ENCODE measurements around the gene LOX.

Gene LOX

GRCh38 chr5:122056913-122057312, 21.1 kb downstream of the LOX start:
- no peaks in the 10 kb centered on the region for H3K27me3 ChIP-seq (ENCODE audit: control insufficient read depth in 5 of 5, insufficient read depth in 4 of 5, low read length in 5 of 5)
- H3K9me3 ChIP-seq (ENCODE audit: control insufficient read depth in 5 of 5, low read length in 5 of 5), result no peaks in the 10 kb centered on the region
- peaks cover 1 to 32% (median 23%) of the 10 kb centered on the region in 5 donors for H3K4me1 ChIP-seq (ENCODE audit: control insufficient read depth in 5 of 5, insufficient read depth in 5 of 5, low read length in 5 of 5)
- no peak overlapping the region for H3K27ac ChIP-seq (ENCODE audit: low read depth, low read length)
- H3K4me3 ChIP-seq (ENCODE audit: low read depth in 1 of 5, low read length in 5 of 5), result no peak overlapping the region
- H3K9ac ChIP-seq (ENCODE audit: low read length in 5 of 5), result no peak overlapping the region
- no peaks in the 10 kb centered on the region for H3K36me3 ChIP-seq (ENCODE audit: control insufficient read depth in 5 of 5, insufficient read depth in 5 of 5, low read length in 5 of 5)

DNA sequence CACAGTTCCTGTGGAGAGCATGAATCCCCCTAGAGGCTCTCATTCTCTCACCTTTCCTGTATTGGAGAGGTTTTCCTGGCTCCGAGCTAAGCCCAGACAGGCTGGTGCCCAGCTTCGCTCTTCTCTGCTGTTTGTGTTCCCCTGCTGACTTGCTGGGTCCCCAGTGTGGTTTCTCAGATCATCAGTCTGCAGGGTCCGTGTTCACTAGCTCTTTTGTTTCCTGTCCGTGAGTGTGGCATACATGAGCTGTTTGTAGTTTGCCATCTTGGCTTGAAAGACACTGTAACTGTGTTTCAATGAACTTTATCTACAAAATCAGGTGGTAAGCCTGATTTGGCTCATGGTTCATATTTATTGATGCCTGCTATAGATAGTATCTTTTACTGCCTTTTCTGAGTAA, 23.8 kb downstream of the LOX start:
- H3K4me3 ChIP-seq (ENCODE audit: low read depth in 1 of 5, low read length in 5 of 5), result no peak overlapping the region
- peaks cover 1 to 24% (median 23%) of the 10 kb centered on the region in 5 donors for H3K4me1 ChIP-seq (ENCODE audit: control insufficient read depth in 5 of 5, insufficient read depth in 5 of 5, low read length in 5 of 5)
- no peaks in the 10 kb centered on the region for H3K27me3 ChIP-seq (ENCODE audit: control insufficient read depth in 5 of 5, insufficient read depth in 4 of 5, low read length in 5 of 5)
- H3K36me3 ChIP-seq (ENCODE audit: control insufficient read depth in 5 of 5, insufficient read depth in 5 of 5, low read length in 5 of 5), result no peaks in the 10 kb centered on the region
- H3K9ac ChIP-seq (ENCODE audit: low read length in 5 of 5), result no peak overlapping the region
- no peaks in the 10 kb centered on the region for H3K9me3 ChIP-seq (ENCODE audit: control insufficient read depth in 5 of 5, low read length in 5 of 5)
- H3K27ac ChIP-seq (ENCODE audit: low read depth, low read length), result no peak overlapping the region

DNA sequence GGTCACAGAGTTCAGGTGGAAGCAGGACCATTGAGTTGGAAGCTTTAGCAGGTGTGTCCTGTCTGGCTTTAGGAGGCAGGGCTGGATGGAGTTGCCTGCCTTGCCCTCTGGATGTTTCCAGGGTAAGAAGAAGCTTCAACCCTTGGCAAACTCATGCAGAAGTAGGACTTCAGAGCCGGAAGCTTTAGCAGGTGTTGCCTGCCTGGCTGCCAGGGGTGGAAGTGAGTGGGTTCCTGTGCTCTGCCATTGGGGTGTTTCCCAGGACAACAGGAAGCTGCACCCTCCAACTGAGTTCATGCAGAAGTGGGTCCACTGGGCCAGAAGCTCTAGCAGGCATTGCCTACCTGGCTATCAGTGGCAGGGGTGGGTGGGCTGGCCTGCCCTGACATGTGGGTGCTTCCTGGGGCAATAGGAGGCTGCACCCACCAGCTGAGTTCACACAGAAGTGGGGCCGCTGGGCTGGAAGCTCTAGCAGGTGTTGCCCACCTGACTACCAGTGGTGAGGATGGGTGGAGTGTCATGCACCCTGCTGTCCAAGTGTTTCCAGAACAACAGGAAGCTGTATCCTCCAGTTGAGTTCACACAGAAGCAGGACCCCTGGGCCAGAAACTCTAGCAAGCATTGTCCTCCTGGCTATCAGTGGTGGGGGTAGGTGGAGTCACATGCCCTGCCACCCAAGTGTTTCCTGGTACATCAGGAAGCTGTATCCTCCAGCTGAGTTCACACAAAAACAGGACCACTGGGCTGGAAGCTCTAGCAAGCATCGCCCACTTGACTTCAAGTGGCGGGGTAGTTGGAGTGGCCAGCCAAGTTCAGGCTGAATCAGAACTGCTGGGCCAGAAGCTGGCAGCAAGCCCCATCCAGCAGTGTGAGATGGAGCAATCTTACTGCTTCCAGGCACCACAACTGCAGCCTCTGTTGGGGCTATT, 24.6 kb downstream of the LOX start:
- no peak overlapping the region for H3K4me3 ChIP-seq (ENCODE audit: low read depth in 1 of 5, low read length in 5 of 5)
- no peak overlapping the region for H3K27ac ChIP-seq (ENCODE audit: low read depth, low read length)
- H3K27me3 ChIP-seq (ENCODE audit: control insufficient read depth in 5 of 5, insufficient read depth in 4 of 5, low read length in 5 of 5), result no peaks in the 10 kb centered on the region
- no peaks in the 10 kb centered on the region for H3K9me3 ChIP-seq (ENCODE audit: control insufficient read depth in 5 of 5, low read length in 5 of 5)
- peaks cover 1 to 24% (median 21%) of the 10 kb centered on the region in 5 donors for H3K4me1 ChIP-seq (ENCODE audit: control insufficient read depth in 5 of 5, insufficient read depth in 5 of 5, low read length in 5 of 5)
- H3K9ac ChIP-seq (ENCODE audit: low read length in 5 of 5), result no peak overlapping the region
- no peaks in the 10 kb centered on the region for H3K36me3 ChIP-seq (ENCODE audit: control insufficient read depth in 5 of 5, insufficient read depth in 5 of 5, low read length in 5 of 5)

- Histone ChIP-seq H3K9me3 (ENCODE audit: control insufficient read depth in 5 of 5, low read length in 5 of 5) (no peaks in the 10 kb centered on the region), H3K27me3 (ENCODE audit: control insufficient read depth in 5 of 5, insufficient read depth in 4 of 5, low read length in 5 of 5) (no peaks in the 10 kb centered on the region), H3K9ac (ENCODE audit: low read length in 5 of 5) (no peak overlapping the region), H3K4me1 (ENCODE audit: control insufficient read depth in 5 of 5, insufficient read depth in 5 of 5, low read length in 5 of 5) (peaks cover 1 to 18% (median 16%) of the 10 kb centered on the region in 5 donors), H3K4me3 (ENCODE audit: low read depth in 1 of 5, low read length in 5 of 5) (no peak overlapping the region), H3K36me3 (ENCODE audit: control insufficient read depth in 5 of 5, insufficient read depth in 5 of 5, low read length in 5 of 5) (no peaks in the 10 kb centered on the region), H3K27ac (ENCODE audit: low read depth, low read length) (no peak overlapping the region)
Measured at GRCh38 chr5:122051569-122051968, 26.5 kb downstream of the LOX start.

- Histone ChIP-seq H3K36me3 (ENCODE audit: control insufficient read depth in 5 of 5, insufficient read depth in 5 of 5, low read length in 5 of 5) (no peaks in the 10 kb centered on the region), H3K9me3 (ENCODE audit: control insufficient read depth in 5 of 5, low read length in 5 of 5) (no peaks in the 10 kb centered on the region), H3K4me1 (ENCODE audit: control insufficient read depth in 5 of 5, insufficient read depth in 5 of 5, low read length in 5 of 5) (peaks cover 1 to 17% (median 11%) of the 10 kb centered on the region in 5 donors), H3K9ac (ENCODE audit: low read length in 5 of 5) (no peak overlapping the region), H3K27me3 (ENCODE audit: control insufficient read depth in 5 of 5, insufficient read depth in 4 of 5, low read length in 5 of 5) (no peaks in the 10 kb centered on the region), H3K4me3 (ENCODE audit: low read depth in 1 of 5, low read length in 5 of 5) (no peak overlapping the region), H3K27ac (ENCODE audit: low read depth, low read length) (no peak overlapping the region)
Measured at GRCh38 chr5:122050959-122051358, 27.1 kb downstream of the LOX start.

DNA sequence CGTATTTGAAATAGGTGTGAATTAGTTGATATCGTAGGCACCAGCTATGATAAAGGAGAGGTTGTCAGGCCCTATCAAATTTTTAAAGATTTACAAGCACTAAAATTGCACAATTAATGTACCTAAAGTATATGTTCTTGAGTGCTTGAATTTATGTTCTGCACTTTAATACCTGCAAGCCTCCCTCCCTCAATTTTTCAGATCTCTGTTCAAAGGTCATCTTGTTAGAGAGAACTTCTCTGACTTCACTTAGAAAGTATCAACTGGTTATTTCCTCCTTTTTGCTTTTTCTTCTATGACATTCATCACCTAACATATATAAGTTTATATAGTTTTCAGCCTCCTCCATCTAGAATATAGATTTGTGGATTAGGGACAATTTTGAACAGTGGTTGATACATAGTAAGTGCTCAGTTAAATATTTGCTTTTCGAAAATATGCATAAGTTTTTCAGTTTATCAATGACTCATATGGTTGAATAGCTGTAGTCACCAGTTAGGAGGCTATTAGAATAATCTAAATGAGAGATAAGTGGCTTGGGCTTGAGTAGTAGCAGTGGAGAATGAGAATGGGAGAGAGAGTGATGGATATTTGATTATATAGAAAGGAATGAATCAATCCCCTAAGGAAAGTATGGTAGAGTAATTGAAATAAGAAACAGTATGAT, 37.3 kb downstream of the LOX start:
- no peaks in the 10 kb centered on the region for H3K4me1 ChIP-seq (ENCODE audit: control insufficient read depth in 5 of 5, insufficient read depth in 5 of 5, low read length in 5 of 5)
- H3K27ac ChIP-seq (ENCODE audit: low read depth, low read length), result no peak overlapping the region
- H3K9me3 ChIP-seq (ENCODE audit: control insufficient read depth in 5 of 5, low read length in 5 of 5), result peaks cover 0 to 4% (median 0%) of the 10 kb centered on the region in 5 donors
- peaks cover 0 to 4% (median 4%) of the 10 kb centered on the region in 5 donors for H3K36me3 ChIP-seq (ENCODE audit: control insufficient read depth in 5 of 5, insufficient read depth in 5 of 5, low read length in 5 of 5)
- no peaks in the 10 kb centered on the region for H3K27me3 ChIP-seq (ENCODE audit: control insufficient read depth in 5 of 5, insufficient read depth in 4 of 5, low read length in 5 of 5)
- no peak overlapping the region for H3K4me3 ChIP-seq (ENCODE audit: low read depth in 1 of 5, low read length in 5 of 5)
- no peak overlapping the region for H3K9ac ChIP-seq (ENCODE audit: low read length in 5 of 5)

DNA sequence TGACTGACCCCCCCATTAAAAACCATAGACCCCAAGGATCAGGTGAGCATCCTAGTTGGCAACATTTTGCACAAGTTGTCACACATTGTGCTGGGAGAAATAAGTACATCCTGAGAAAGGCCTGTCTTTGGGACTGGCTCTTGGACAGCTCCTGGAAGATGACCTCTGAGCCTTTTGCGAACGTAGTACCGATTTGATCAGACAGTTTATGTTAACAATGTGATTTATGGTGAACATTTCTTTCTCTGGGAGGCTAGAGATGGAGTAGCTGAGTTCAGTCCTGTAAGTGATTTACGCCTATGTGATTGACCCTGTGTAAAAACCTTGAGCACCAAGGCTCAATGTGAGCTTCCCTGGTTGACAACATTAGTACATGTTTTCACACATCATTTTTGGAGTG, 41.7 kb downstream of the LOX start:
- H3K27ac ChIP-seq (ENCODE audit: low read depth, low read length), result no peak overlapping the region
- H3K4me1 ChIP-seq (ENCODE audit: control insufficient read depth in 5 of 5, insufficient read depth in 5 of 5, low read length in 5 of 5), result no peaks in the 10 kb centered on the region
- H3K9ac ChIP-seq (ENCODE audit: low read length in 5 of 5), result no peak overlapping the region
- H3K9me3 ChIP-seq (ENCODE audit: control insufficient read depth in 5 of 5, low read length in 5 of 5), result no peaks in the 10 kb centered on the region
- H3K4me3 ChIP-seq (ENCODE audit: low read depth in 1 of 5, low read length in 5 of 5), result no peak overlapping the region
- peaks cover 4 to 9% (median 4%) of the 10 kb centered on the region in 5 donors for H3K36me3 ChIP-seq (ENCODE audit: control insufficient read depth in 5 of 5, insufficient read depth in 5 of 5, low read length in 5 of 5)
- H3K27me3 ChIP-seq (ENCODE audit: control insufficient read depth in 5 of 5, insufficient read depth in 4 of 5, low read length in 5 of 5), result no peaks in the 10 kb centered on the region

DNA sequence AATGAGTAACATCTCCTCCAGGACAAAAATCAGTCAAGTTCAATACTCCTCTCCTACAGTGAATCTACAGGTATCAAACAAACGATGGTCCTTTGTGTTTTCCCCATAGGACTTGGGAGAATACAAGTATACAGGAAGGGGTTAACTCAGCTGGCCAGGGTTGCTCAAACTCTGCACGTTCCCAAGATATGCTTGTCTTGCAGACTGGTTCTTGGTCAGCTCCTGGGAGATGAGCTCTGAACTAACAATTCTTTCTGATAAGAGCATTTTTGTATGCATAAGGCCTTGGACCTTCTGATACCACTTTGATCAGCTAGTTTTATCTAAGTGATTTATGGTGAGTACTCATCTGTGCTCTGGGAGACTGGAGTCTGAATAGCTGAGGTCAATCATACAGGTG, 42.1 kb downstream of the LOX start:
- Histone ChIP-seq H3K27me3 (ENCODE audit: control insufficient read depth in 5 of 5, insufficient read depth in 4 of 5, low read length in 5 of 5) (no peaks in the 10 kb centered on the region), H3K9me3 (ENCODE audit: control insufficient read depth in 5 of 5, low read length in 5 of 5) (no peaks in the 10 kb centered on the region), H3K36me3 (ENCODE audit: control insufficient read depth in 5 of 5, insufficient read depth in 5 of 5, low read length in 5 of 5) (peaks cover 4 to 9% (median 5%) of the 10 kb centered on the region in 5 donors), H3K9ac (ENCODE audit: low read length in 5 of 5) (no peak overlapping the region), H3K27ac (ENCODE audit: low read depth, low read length) (no peak overlapping the region), H3K4me1 (ENCODE audit: control insufficient read depth in 5 of 5, insufficient read depth in 5 of 5, low read length in 5 of 5) (no peaks in the 10 kb centered on the region), H3K4me3 (ENCODE audit: low read depth in 1 of 5, low read length in 5 of 5) (no peak overlapping the region)

- peaks cover 7 to 16% (median 9%) of the 10 kb centered on the region in 5 donors for H3K36me3 ChIP-seq (ENCODE audit: control insufficient read depth in 5 of 5, insufficient read depth in 5 of 5, low read length in 5 of 5)
Measured at GRCh38 chr5:122031836-122032235, 46.2 kb downstream of the LOX start.

GRCh38 chr5:122030251-122030650, 47.8 kb downstream of the LOX start:
- no peak overlapping the region for H3K27ac ChIP-seq (ENCODE audit: low read depth, low read length)
- no peaks in the 10 kb centered on the region for H3K4me1 ChIP-seq (ENCODE audit: control insufficient read depth in 5 of 5, insufficient read depth in 5 of 5, low read length in 5 of 5)
- H3K9ac ChIP-seq (ENCODE audit: low read length in 5 of 5), result no peak overlapping the region
- no peak overlapping the region for H3K4me3 ChIP-seq (ENCODE audit: low read depth in 1 of 5, low read length in 5 of 5)
- H3K36me3 ChIP-seq (ENCODE audit: control insufficient read depth in 5 of 5, insufficient read depth in 5 of 5, low read length in 5 of 5), result peaks cover 3 to 17% (median 6%) of the 10 kb centered on the region in 5 donors
- no peaks in the 10 kb centered on the region for H3K27me3 ChIP-seq (ENCODE audit: control insufficient read depth in 5 of 5, insufficient read depth in 4 of 5, low read length in 5 of 5)
- no peaks in the 10 kb centered on the region for H3K9me3 ChIP-seq (ENCODE audit: control insufficient read depth in 5 of 5, low read length in 5 of 5)

More at GRCh38 chr5:122031836-122032235, 46.2 kb downstream of the LOX start:
- Histone ChIP-seq H3K27me3 (ENCODE audit: control insufficient read depth in 5 of 5, insufficient read depth in 4 of 5, low read length in 5 of 5) (no peaks in the 10 kb centered on the region), H3K27ac (ENCODE audit: low read depth, low read length) (no peak overlapping the region), H3K4me3 (ENCODE audit: low read depth in 1 of 5, low read length in 5 of 5) (no peak overlapping the region), H3K9ac (ENCODE audit: low read length in 5 of 5) (no peak overlapping the region), H3K4me1 (ENCODE audit: control insufficient read depth in 5 of 5, insufficient read depth in 5 of 5, low read length in 5 of 5) (no peaks in the 10 kb centered on the region), H3K9me3 (ENCODE audit: control insufficient read depth in 5 of 5, low read length in 5 of 5) (no peaks in the 10 kb centered on the region)
